ENCODE measurements around the gene DHX36.

Gene DHX36

GRCh38 chr3:154223519-154223918, 100.8 kb downstream of the DHX36 start:
- no peak for DNase-seq (ENCODE audit: low spot score)
